Measurements from ENCODE around the gene STAC3.
A peak's percentile ranks its signal among the peaks of the same experiment; 100 is the strongest.

The STAC3 gene

DNA sequence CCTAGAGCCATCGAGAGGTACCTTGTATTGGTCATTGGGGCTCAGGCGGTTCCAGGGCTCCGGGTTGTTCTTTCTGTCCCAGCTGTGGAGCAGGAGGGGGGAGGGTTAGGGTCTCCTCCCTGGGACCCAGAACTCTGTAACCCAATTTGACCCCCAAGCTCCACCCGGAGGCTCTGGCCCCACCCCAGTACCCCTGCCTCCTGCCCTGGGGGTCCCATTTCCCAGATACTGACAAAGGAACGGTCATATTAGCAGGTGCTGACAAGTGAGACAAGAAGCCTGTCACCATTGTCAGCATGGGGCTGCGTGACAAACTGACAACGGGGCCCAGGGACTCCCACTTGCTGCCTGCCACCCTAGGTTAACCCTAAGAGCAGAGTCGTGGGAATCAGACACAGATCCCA lies 15.3 kb downstream of the STAC3 start:
- no peak for DNase-seq

DNA sequence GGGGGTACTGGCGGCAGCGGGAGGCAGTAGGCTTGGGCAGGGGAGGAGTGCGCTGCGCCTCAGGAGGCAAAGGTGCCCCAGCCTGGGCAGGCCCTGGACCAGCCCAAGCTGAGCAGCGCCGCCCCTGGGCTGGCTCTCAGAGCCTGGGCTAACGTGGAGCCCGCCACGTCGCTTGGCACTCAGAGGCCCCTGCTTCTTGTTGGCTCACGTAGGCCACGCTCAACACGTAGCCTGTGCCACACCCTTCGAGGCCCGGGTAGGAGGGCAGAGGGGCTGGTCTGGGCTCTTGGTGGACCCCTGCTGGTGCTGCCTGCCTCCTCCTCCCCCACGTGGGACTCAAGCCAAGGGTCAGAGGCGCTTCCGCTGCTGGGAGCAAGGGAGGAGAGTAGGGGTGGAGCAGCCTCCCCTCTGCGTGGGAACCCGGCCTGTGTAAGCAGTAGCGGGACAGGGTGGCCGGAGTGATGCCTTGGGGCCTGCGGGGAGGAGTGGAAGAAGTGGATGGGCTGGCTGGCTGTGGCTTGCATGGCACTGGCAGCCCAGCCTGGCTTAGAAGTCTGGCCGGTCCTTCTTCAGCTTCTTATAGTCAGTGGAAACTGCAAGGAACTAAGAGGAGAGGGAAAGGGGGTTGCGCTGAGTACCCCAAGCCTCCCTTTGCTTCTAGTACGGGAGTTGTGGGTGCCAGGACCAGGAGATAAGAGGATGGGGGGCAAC lies 15.8 kb downstream of the STAC3 start:
- no peak for DNase-seq

GRCh38 chr12:57234571-57235016 lies 16.4 kb downstream of the STAC3 start:
- no peak for DNase-seq

DNA sequence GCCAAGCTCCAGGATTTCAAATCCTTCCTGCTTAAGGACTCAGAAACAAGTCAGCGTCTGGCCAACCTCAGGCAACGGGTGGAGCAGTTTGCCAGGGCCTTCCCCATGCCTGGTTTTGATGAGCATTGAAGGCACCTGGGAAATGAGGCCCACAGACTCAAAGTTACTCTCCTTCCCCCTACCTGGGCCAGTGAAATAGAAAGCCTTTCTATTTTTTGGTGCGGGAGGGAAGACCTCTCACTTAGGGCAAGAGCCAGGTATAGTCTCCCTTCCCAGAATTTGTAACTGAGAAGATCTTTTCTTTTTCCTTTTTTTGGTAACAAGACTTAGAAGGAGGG lies 16.8 kb downstream of the STAC3 start:
- DNase-seq, result no peak

GRCh38 chr12:57233357-57234232 lies 17.4 kb downstream of the STAC3 start:
- no peak for DNase-seq

DNA sequence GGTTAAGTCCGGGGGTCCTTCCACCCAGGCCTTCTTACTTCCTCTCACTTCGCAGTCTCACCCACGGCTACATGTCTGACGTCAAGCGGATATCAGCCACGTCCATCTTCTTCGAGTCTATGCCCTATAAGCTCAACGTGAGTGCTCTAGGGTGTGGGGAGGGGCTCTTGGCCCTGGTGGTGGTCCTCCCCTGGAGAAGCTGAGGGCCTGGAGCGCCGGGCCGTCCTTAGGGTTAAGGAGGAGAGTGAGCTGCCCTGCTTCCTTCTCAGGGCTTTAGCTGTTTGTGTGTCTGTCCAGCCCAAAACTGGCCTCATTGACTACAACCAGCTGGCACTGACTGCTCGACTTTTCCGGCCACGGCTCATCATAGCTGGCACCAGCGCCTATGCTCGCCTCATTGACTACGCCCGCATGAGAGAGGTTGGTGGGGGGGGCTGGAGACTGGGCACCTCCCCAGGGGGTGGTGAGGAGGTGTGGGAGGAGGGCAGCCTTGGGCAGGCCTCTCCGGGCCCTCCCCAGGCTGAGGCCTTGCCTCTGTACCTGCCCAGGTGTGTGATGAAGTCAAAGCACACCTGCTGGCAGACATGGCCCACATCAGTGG lies 18.7 kb downstream of the STAC3 start:
- no peak for DNase-seq

DNA sequence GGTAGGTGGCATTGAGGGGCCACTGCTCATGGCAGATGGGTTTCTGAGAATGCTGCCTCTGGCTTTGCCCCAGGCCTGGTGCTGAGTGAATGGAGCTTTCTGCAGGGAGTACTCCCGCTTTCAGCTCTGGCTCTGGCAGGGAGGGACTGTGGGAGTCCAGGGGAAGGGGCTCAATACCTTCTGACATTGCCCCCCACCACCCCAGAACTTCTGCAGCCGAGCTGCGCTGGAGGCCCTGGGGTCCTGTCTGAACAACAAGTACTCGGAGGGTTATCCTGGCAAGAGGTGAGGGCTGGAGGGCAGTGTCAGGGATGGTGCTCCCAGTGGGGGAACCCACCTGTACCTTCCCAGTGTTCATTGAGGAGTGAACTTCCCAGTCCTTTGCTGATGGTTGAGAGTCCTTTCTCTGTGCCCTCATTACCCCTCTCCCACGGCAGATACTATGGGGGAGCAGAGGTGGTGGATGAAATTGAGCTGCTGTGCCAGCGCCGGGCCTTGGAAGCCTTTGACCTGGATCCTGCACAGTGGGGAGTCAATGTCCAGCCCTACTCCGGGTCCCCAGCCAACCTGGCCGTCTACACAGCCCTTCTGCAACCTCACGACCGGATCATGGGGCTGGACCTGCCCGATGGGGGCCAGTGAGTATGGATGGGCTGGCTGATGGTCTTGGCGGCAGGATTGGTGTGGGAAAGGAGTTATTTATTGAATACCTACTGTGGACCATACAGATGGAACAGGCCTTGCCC lies 19.5 kb downstream of the STAC3 start:
- DNase-seq, result no peak

DNA sequence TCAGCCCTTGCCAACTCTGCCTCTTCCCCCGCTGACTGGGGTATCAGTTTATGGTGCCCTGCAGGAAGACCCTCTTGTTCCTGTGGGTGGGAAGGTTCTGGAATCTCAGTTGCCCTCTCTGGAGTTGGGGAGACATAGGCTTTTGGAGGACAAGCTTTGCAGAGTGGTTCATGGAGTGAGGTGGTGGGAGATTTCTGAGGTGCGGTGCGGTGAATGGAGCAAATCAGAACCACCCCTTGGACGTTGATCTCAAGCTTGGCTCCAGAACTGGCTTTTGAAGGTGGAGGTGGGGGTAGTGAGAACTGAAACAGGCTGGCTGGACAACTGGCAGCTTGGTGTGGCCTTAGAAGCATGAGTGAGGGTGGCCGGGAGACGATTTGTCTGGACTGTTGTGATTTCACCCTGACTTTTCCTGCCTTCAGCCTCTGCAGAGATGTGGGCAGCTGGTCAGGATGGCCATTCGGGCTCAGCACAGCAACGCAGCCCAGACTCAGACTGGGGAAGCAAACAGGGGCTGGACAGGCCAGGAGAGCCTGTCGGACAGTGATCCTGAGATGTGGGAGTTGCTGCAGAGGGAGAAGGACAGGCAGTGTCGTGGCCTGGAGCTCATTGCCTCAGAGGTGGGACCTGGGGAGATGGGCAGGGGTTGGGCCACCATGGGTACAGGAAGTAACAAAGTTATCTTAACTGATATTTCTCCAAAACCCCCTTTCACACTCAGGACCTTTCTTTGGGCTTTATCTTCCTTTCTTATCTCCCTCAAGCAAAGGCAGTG lies 20.4 kb downstream of the STAC3 start:
- no peak for DNase-seq

GRCh38 chr12:57229634-57230380 lies 21.2 kb downstream of the STAC3 start, which contains the start of gene SHMT2:
TSS of gene SHMT2 (plus strand) at chr12:57229711. CDS start at chr12:57229779, 68 bp downstream.
- peak; percentile 89 for DNase-seq

GRCh38 chr12:57229046-57229633 lies 21.8 kb downstream of the STAC3 start:
- DNase-seq, result no peak

DNA sequence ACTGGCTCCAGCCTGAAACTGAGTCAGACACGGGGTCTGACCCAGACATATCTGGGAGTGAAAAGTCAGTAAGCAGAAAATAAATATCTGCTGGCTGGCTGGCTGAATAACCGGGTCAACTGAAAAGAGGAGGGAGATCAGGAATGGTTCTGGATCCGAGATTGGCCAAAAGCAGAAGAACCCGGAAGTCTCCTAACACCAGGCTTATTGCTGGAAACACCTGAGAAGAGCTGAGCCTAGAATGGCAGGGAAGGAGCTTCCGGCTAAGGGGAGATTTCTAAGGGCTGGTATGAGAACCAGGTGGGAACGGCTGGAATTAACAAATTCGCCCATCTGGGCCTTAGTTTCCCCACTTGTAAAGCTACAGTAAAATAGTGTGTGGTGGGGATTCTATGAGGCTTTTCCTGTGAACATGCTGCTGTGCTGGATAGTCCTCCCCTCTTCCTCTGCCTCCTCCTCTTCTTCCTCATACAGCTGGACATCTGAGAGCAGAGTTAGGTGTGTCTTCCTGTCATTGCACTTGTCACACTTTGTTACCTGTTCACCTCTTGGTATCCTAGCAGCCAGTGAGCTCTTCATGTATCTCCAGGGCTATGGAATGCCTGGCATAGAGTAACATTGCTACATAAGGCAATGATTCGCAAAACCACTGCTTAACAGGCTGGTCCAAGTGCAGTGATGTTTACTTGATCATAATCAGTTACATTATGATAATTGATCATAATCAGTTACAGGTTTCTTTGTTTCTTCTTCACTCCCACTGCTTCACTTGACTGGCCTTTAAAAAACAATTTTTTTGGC lies 23.5 kb downstream of the STAC3 start:
- no peak for DNase-seq

DNA sequence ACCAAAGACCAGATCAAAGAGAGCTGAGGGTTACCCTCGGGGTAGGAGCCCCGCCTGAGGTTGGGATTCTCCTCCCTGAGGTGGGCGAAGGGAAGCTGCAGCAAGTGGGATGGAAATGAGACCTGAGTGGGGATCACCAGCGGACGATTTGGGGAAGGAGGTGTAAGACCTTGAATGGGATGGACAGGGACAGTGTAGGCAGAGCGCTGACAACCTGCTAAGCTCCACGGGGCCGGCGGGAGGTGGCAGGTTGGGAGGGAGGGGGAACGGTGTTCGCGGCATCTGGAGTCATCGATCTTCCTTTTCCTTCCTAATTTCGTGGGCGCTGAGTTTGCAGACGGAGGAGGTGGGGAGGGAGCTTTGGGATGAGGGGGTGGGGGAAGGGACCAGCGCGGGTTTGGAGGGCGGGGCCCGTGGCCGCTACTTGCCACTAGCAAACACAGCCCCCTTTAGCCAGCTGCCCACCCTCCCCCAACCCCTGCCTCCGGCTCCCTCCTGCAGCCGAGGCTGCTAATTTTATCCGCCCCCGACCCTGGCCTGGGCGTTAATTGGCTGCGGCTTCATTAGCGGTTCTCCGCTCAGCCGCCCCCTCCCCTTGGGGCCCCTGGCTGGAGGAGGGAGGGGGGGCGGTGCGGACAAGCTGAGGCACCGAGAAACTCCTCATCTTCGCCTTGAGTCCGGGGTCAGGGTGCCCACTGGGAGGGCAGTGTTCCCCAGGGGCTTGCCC lies 24.2 kb downstream of the STAC3 start:
- DNase-seq, result no peak

GRCh38 chr12:57225680-57226210 lies 25.2 kb downstream of the STAC3 start:
- no peak for DNase-seq

GRCh38 chr12:57224973-57225679 lies 25.9 kb downstream of the STAC3 start:
- no peak for DNase-seq

GRCh38 chr12:57224278-57224972 lies 26.6 kb downstream of the STAC3 start:
- DNase-seq, result no peak

DNA sequence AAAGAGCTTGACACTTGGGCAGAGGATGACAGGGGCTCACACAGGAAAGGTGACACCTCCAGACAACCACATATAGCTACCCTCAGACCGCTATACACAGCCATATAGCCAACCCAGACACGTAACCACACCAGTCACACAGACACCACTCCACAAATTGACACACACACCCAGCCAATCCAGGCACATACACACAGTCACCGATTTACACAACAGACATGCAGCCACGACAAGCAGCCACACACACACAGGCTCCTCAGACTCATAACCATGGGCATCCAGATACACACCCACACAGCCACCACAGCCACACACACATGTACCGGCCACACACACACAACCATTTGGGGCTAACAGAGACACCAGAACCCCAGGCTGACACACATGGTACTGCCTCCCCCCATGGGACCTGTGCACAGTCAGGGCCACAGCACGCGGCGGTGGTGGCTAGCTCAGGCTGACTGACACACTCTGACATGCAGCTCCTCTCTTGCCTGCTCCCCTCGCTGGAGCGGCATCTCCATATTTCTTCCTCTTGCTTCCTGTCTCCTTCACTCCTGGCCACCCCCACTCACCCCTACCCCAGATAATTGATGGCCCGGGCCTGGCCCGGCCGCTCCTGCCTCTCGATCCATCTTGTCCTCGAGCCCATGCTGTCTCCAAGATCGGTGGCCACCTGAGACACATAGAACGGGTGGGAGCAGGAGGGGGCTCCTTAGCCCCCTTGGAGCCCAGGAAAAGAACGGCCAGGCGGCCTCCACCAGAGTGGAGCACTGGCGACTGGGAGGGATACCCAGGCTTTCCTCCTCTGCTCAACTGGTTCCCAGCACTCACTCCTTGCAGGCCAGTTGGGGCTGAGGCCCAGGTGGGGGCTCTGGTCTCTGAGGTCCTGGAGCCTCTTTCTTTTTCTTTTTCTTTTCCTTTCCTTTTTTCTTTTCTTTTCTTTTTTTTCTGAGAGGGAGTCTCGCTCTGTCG lies 27.5 kb downstream of the STAC3 start:
- DNase-seq, result no peak

All from NCI-H1436 treated with DMSO at 0.1 percent for 48 hours (cell line).